NCI-H2171 treated with DMSO at 0.1 percent for 48 hours (cell line): ENCODE measurements around the gene PIAS2.
"Not testable (repeated sequence)": the region's sequence is repeated elsewhere in the genome, so short reads cannot be mapped to it uniquely, and the experiment has no call there.

Experiments
- DNase-seq: peaks from one replicate; lab custom pipeline; 2025; lab: John Stamatoyannopoulos, UW

PIAS2 gene

GRCh38 chr18:46831434-46831833 lies 85.9 kb downstream of the PIAS2 start:
- no peak for DNase-seq

GRCh38 chr18:46830633-46831032 lies 86.7 kb downstream of the PIAS2 start:
- DNase-seq = no peak

- DNase-seq = no peak
These were observed 87.4 kb downstream of the PIAS2 start for GRCh38 chr18:46829947-46830346.

GRCh38 chr18:46829531-46829930 lies 87.8 kb downstream of the PIAS2 start:
- DNase-seq = no peak

- DNase-seq = no peak
These were observed 95.2 kb downstream of the PIAS2 start for GRCh38 chr18:46821856-46822711.

- DNase-seq = no peak
These were observed 96.4 kb downstream of the PIAS2 start for GRCh38 chr18:46820863-46821262.

- no peak for DNase-seq
These were observed 101.6 kb downstream of the PIAS2 start for GRCh38 chr18:46815661-46816060.

GRCh38 chr18:46814399-46814798 lies 102.9 kb downstream of the PIAS2 start:
- DNase-seq = no peak

- no peak for DNase-seq
These were observed 105.0 kb downstream of the PIAS2 start for GRCh38 chr18:46812311-46812710.

- DNase-seq = no peak
These were observed 106.8 kb downstream of the PIAS2 start for GRCh38 chr18:46810481-46811000.

- no peak for DNase-seq
These were observed 108.2 kb downstream of the PIAS2 start for GRCh38 chr18:46809145-46809544.

- DNase-seq = not testable (repeated sequence)
These were observed 121.4 kb downstream of the PIAS2 start for GRCh38 chr18:46795945-46796344.

GRCh38 chr18:46794607-46795006 lies 122.7 kb downstream of the PIAS2 start:
- DNase-seq = no peak

- DNase-seq = no peak
These were observed 123.7 kb downstream of the PIAS2 start for GRCh38 chr18:46793565-46793964.

- no peak for DNase-seq
These were observed 128.2 kb downstream of the PIAS2 start for GRCh38 chr18:46789088-46789487.

- DNase-seq = no peak
These were observed 129.6 kb downstream of the PIAS2 start for GRCh38 chr18:46787674-46788073.

GRCh38 chr18:46772357-46772756 lies 144.9 kb downstream of the PIAS2 start:
- no peak for DNase-seq

GRCh38 chr18:46771141-46771540 lies 146.2 kb downstream of the PIAS2 start:
- peak; percentile 25 for DNase-seq

GRCh38 chr18:46770708-46771107 lies 146.6 kb downstream of the PIAS2 start:
- DNase-seq = no peak

GRCh38 chr18:46768166-46768921 lies 149.0 kb downstream of the PIAS2 start:
- DNase-seq = no peak

GRCh38 chr18:46767217-46767616 lies 150.1 kb downstream of the PIAS2 start:
- no peak for DNase-seq

- no peak for DNase-seq
These were observed 152.7 kb downstream of the PIAS2 start for GRCh38 chr18:46764586-46764985.
